Stimulated activated naive CD8-positive, alpha-beta T cell treated with anti-CD3 and anti-CD28 coated beads, Interleukin-15, Interleukin-2, amounts not matched to agents 100 ng/mL and 50 ng/mL, for 24 hours (primary cell): Measurements from ENCODE around the gene GPBAR1.

Experiments used
- H3K27ac Mint-ChIP-seq: one replicate; pipeline ENCODE4 v1.8.0; 2021; ENCODE audit warnings: mild to moderate bottlenecking, mixed read lengths
- H3K27me3 Mint-ChIP-seq: one replicate; pipeline ENCODE4 v1.8.0; 2021; ENCODE audit warnings: mixed read lengths
- H3K36me3 Mint-ChIP-seq: one replicate; pipeline ENCODE4 v1.8.0; 2021; ENCODE audit warnings: low read depth, mixed read lengths
- H3K4me1 Mint-ChIP-seq: one replicate; pipeline ENCODE4 v1.8.0; 2021; ENCODE audit warnings: low read depth, mixed read lengths
- H3K4me3 Mint-ChIP-seq: one replicate; pipeline ENCODE4 v1.8.0; 2021; ENCODE audit warnings: mild to moderate bottlenecking, mixed read lengths
- H3K9me3 Mint-ChIP-seq: one replicate; pipeline ENCODE4 v1.8.0; 2021; ENCODE audit warnings: mixed read lengths

The GPBAR1 gene

DNA sequence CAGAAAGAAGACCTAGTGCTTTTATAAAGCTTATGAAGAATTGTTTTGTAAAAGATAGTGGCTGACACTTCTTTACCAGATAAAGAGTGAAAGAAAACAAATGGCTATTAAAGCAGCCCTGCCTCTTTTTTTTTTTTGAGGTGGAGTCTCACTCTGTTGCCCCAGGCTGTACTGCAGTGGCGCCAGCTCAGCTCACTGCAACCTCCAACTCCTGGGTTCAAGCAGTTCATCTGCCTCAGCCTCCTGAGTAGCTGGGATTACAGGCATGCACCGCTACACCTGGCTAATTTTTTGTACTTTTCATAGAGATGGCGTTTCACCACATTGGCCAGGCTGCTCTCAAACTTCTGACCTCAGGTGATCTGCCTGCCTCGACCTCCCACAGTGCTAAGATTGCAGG lies 31.0 kb upstream of the GPBAR1 start:
- Mint-ChIP-seq H3K27ac (peak overlapping the region; percentile 90), H3K4me1 (peaks cover 85% of the 10 kb centered on the region), H3K36me3 (peaks cover 84% of the 10 kb centered on the region), H3K27me3 (no peaks in the 10 kb centered on the region), H3K4me3 (peak overlapping the region; percentile 48), H3K9me3 (no peaks in the 10 kb centered on the region)

DNA sequence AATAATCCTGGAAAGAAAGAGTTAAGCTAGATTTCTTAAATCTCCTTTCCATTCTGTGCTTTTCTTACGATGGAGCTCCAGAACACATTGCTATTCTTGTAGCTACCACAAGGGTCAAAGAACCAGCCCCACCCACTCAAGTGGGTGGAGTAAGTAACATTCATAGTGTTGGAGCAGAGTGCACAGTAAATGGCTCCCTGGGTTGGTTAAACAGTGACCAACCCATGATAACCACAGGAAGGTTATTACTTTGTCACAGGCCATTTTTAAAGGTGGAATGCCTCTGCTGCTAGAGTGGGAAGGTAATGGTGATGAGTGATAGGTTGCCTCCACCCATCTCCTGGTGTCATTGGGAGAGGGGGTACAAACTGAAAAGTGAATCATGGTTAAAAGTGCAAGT lies 29.9 kb upstream of the GPBAR1 start:
- H3K36me3 Mint-ChIP-seq: peaks cover 82% of the 10 kb centered on the region
- no peaks in the 10 kb centered on the region for H3K27me3 Mint-ChIP-seq
- H3K4me1 Mint-ChIP-seq: peaks cover 75% of the 10 kb centered on the region
- peak overlapping the region; percentile 90 for H3K27ac Mint-ChIP-seq
- H3K9me3 Mint-ChIP-seq: no peaks in the 10 kb centered on the region
- peak overlapping the region; percentile 68 for H3K4me3 Mint-ChIP-seq

DNA sequence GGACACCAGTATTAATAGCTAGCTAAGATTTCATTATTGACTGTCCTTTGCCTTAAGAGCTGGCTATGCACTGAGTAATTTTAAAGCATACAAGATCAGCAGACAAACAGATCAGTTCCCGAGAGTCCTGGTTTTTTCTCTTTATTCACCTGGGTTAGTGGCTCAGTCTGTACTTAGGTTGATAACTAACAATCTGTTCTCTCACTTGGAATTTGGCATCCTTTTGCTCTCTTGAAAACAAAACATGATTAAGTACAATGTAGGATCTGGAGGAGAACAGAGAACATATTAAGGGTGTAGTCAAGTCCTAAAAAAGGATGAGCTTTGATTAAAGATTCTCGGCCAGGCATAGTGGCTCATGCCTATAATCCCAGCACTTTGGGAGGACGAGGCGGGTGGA lies 27.3 kb upstream of the GPBAR1 start:
- H3K4me1 Mint-ChIP-seq: peaks cover 51% of the 10 kb centered on the region
- H3K36me3 Mint-ChIP-seq: peaks cover 80% of the 10 kb centered on the region
- H3K4me3 Mint-ChIP-seq: no peak overlapping the region
- no peaks in the 10 kb centered on the region for H3K27me3 Mint-ChIP-seq
- no peaks in the 10 kb centered on the region for H3K9me3 Mint-ChIP-seq
- H3K27ac Mint-ChIP-seq: peak overlapping the region; percentile 74

DNA sequence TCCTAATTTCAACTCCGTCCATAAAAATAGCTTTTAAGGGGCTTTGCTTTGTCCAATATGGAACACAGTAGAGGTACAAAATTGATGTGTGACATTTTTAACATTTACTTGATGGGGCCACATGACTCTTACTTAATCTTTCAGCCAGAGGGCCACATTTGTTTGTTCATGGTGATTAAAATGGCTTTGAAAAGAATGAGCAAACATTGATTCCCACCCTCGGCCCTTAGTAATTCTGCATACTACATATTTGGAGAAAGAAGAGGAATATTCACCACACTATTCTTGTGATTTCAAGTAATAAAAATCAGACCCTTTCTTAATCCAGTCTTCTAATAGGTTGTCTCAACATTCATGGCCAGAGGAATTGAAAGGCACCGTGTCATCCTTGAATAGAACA lies 26.3 kb upstream of the GPBAR1 start:
- Mint-ChIP-seq H3K27ac (peak overlapping the region; percentile 65), H3K4me1 (peaks cover 43% of the 10 kb centered on the region), H3K9me3 (no peaks in the 10 kb centered on the region), H3K36me3 (peaks cover 82% of the 10 kb centered on the region), H3K4me3 (no peak overlapping the region), H3K27me3 (no peaks in the 10 kb centered on the region)

DNA sequence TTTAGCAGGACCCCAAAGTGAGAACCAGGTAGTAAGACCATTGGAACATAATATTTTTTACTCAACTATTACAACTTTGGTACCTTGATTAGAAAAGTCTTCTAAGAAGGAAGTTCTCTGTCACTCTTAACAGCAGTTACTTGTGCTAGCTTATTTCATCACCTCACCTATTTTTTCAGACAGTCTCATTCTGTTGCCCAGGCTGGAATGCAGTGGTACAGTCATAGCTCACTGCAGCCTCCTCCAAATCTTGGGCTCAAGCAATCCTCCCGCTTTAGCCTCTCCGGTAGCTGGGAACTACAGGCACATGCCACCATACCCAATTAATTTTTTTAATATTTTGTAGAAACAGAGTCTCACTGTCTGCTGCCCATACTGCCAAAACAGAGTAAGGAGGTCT lies 25.8 kb upstream of the GPBAR1 start:
- peak overlapping the region; percentile 65 for H3K27ac Mint-ChIP-seq
- no peak overlapping the region for H3K4me3 Mint-ChIP-seq
- H3K36me3 Mint-ChIP-seq: peaks cover 86% of the 10 kb centered on the region
- H3K27me3 Mint-ChIP-seq: no peaks in the 10 kb centered on the region
- peaks cover 38% of the 10 kb centered on the region for H3K4me1 Mint-ChIP-seq
- no peaks in the 10 kb centered on the region for H3K9me3 Mint-ChIP-seq

DNA sequence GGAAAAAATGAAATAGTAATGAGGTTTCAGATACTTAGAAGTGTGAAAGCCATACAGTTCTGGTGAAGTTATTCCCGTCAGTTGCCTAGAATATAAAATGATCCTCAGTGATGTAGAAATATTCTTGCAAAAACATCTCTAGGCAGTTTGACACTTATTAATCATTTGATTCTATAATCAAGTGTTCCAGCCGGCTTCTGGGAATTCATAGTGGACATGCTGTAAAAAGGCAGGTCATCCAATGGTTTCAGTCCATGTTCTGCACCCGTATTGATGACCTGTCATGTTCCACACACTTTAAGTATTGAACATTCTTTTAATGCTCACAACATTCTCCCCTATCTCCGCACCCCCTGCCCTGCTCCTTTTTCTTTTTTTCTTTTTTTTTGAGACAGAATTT lies 24.0 kb upstream of the GPBAR1 start:
- no peaks in the 10 kb centered on the region for H3K9me3 Mint-ChIP-seq
- H3K27ac Mint-ChIP-seq: no peak overlapping the region
- H3K27me3 Mint-ChIP-seq: no peaks in the 10 kb centered on the region
- H3K4me3 Mint-ChIP-seq: no peak overlapping the region
- peaks cover 31% of the 10 kb centered on the region for H3K4me1 Mint-ChIP-seq
- peaks cover 86% of the 10 kb centered on the region for H3K36me3 Mint-ChIP-seq

DNA sequence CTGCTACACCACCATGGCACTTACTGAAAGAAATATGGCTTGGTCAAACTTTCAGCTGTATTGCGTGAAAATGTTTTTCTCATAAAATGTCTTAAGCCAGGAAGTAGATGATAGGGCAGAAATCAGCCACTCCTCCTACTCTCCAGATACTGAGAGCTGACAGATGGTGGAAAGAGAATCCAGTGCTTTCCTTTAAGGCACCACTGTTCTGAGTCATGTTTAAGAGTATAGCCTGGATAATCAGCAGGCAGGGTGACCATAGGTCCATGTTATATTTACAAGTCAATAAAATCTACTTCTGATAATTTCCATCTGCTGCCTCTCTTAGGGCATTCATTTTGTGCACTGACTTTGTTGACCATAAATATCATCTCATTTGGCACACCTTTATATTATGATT lies 21.9 kb upstream of the GPBAR1 start:
- Mint-ChIP-seq H3K9me3 (no peaks in the 10 kb centered on the region), H3K27me3 (no peaks in the 10 kb centered on the region), H3K27ac (no peak overlapping the region), H3K4me1 (peaks cover 30% of the 10 kb centered on the region), H3K36me3 (peaks cover 92% of the 10 kb centered on the region), H3K4me3 (no peak overlapping the region)

DNA sequence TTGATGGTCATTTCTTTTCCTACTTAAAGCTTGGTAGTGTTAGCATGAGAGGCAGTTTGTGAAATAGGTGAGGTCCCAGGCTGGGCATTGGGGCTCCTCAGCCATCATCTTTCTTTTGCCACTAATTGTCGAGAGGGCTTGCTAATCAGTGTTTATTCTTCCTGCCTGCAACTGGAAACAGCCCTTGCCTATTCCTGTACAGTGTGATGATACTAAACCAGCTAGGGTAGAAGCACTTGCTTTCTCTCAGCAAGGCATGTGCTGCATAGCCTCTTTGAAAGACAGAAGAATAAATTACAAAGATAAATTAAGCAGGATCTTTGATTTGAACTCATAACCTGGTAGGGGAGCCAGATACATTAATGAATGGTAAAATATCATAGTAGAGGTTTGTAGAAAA lies 16.6 kb upstream of the GPBAR1 start:
- Mint-ChIP-seq H3K4me3 (no peak overlapping the region), H3K27ac (peak overlapping the region; percentile 83), H3K27me3 (no peaks in the 10 kb centered on the region), H3K9me3 (no peaks in the 10 kb centered on the region), H3K36me3 (peaks cover 94% of the 10 kb centered on the region), H3K4me1 (peaks cover 39% of the 10 kb centered on the region)

DNA sequence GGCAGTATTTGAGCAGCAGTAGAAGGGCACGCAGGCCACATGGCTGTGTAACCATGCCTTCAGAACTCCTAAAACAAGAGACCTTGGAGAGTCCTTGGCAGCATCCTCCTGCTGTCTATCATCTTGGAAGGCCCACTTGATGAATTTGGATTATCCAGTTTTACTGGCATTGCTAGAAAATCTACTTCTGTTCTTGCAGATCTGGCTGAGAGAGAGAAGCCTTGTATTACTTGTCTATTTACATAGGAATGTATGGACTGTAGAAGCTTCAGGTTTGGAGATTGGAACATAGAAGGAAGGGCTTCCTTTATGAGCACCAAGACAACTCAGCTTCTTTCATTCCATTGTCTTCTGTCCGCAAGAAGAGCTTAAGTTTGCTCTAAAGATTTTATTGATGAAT lies 16.1 kb upstream of the GPBAR1 start:
- Mint-ChIP-seq H3K36me3 (peaks cover 94% of the 10 kb centered on the region), H3K9me3 (no peaks in the 10 kb centered on the region), H3K27ac (peak overlapping the region; percentile 83), H3K27me3 (no peaks in the 10 kb centered on the region), H3K4me1 (peaks cover 39% of the 10 kb centered on the region), H3K4me3 (no peak overlapping the region)

DNA sequence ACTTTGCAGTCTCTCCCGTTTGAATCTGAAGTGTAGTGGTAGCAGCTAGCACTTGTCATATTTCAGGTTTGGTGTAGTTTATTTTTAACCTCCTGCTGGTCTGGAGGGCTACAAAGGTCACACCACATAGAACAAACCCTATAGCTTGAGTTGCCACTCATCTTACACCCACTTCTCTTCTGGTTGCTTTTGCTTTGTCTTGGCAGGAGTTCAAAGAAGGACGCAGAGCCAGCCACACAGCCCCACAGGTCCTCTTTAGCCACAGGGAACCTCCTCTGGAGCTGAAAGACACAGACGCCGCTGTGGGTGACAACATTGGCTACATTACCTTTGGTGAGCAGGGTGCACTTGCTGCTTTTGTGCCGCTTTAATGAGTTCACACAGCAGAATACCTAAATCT lies 15.6 kb upstream of the GPBAR1 start:
- no peaks in the 10 kb centered on the region for H3K9me3 Mint-ChIP-seq
- peaks cover 37% of the 10 kb centered on the region for H3K4me1 Mint-ChIP-seq
- peaks cover 94% of the 10 kb centered on the region for H3K36me3 Mint-ChIP-seq
- H3K4me3 Mint-ChIP-seq: no peak overlapping the region
- peak overlapping the region; percentile 83 for H3K27ac Mint-ChIP-seq
- H3K27me3 Mint-ChIP-seq: no peaks in the 10 kb centered on the region

DNA sequence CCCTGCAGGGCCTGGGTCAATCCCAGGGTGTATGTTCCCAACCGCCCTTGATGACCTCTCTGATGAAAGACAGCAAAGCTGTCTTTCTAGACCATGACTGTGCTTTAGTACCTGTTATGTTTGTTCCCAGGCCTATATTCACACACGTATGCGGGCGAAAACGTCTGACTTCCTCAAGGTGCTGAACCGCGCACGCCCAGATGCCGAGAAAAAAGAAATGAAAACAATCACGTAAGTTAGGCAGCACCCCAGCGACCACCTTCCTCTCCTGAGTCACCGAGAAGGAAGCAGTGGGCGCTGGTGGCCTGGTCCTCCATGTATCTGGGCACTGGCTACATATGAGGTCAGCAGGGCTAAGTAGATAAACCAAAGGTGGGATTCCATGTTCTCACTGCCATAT lies 11.1 kb upstream of the GPBAR1 start:
- H3K27ac Mint-ChIP-seq: no peak overlapping the region
- H3K27me3 Mint-ChIP-seq: no peaks in the 10 kb centered on the region
- H3K4me3 Mint-ChIP-seq: no peak overlapping the region
- H3K9me3 Mint-ChIP-seq: no peaks in the 10 kb centered on the region
- peaks cover 88% of the 10 kb centered on the region for H3K36me3 Mint-ChIP-seq
- H3K4me1 Mint-ChIP-seq: peaks cover 41% of the 10 kb centered on the region

DNA sequence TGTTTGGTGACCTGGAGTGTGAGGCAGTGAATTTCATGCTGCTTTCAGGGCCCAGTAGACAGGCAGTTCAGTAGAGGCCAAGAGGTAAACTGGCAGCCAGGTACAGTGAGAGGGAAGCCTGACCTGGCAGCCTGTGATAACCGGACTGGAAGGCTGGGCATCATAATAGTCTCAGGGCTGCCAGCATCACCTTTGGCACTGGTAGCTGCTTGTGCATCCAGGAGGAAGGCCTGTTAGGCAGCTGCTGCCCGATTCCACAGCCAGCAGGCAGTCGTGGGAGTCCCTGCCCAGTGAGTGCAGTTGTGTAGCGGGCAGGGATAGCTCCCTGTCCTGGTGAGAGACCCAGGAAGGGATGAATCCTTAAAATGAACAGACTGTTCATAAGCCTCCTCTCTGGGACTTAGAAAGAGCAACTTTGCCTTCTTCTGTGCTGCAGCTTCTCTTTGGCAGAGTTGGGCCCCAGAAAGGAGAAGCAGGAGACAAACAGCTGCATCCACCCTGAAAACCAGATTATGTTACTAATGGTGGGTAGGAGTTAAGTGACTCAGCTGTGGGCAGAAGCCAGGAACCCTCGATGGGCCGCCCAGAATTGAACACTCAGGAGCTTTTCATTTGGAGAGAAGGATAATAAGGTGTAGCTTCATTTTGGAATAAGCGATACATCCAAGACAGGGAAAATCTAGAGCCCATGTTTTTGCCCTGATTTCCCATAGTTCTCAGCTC lies 8.1 kb upstream of the GPBAR1 start:
- Mint-ChIP-seq H3K9me3 (no peaks in the 10 kb centered on the region), H3K36me3 (peaks cover 75% of the 10 kb centered on the region), H3K4me3 (no peak overlapping the region), H3K27ac (peak overlapping the region; percentile 65), H3K4me1 (peaks cover 54% of the 10 kb centered on the region), H3K27me3 (no peaks in the 10 kb centered on the region)

DNA sequence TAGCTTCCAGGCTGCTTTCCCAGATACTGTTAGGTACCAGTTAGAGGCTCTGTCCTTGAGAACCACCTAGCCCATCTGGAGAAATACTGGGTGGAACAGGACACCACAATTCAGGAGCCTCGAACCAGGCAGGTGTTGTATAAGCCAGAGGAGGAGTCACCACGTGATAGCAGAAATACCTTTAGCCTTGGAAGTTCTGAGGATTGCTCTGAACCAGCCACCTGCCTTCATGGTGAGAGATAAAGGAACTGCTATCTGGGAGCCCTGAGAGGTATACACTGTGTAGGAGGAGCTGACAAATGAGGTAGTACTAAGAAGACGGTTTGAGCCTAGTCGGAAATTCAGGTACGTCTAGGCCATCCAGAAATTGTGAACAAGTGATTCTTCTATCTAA lies 7.6 kb upstream of the GPBAR1 start:
- H3K4me3 Mint-ChIP-seq: no peak overlapping the region
- peaks cover 71% of the 10 kb centered on the region for H3K36me3 Mint-ChIP-seq
- H3K9me3 Mint-ChIP-seq: no peaks in the 10 kb centered on the region
- peaks cover 57% of the 10 kb centered on the region for H3K4me1 Mint-ChIP-seq
- H3K27ac Mint-ChIP-seq: peak overlapping the region; percentile 41
- no peaks in the 10 kb centered on the region for H3K27me3 Mint-ChIP-seq

DNA sequence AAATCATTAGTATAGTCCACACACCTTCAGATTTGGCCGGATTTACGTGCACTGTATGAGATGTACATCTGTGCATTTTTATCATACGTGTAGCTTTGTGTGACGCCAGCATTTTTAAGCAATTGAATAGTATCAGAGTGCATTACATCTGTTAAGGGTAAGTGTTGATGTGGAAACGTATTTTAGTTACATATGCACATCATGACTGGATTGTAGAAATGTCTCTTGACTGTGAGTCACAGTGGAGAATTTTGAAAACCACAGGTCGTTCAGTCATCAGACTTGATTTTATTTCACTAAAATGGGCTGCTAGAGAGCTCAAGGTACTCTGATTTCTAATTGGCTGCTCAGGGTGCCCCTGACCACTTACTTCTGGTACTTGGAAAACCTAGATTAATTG lies 5.4 kb upstream of the GPBAR1 start:
- Mint-ChIP-seq H3K9me3 (no peaks in the 10 kb centered on the region), H3K36me3 (peaks cover 51% of the 10 kb centered on the region), H3K4me1 (peaks cover 71% of the 10 kb centered on the region), H3K4me3 (no peak overlapping the region), H3K27me3 (no peaks in the 10 kb centered on the region), H3K27ac (peak overlapping the region; percentile 61)

DNA sequence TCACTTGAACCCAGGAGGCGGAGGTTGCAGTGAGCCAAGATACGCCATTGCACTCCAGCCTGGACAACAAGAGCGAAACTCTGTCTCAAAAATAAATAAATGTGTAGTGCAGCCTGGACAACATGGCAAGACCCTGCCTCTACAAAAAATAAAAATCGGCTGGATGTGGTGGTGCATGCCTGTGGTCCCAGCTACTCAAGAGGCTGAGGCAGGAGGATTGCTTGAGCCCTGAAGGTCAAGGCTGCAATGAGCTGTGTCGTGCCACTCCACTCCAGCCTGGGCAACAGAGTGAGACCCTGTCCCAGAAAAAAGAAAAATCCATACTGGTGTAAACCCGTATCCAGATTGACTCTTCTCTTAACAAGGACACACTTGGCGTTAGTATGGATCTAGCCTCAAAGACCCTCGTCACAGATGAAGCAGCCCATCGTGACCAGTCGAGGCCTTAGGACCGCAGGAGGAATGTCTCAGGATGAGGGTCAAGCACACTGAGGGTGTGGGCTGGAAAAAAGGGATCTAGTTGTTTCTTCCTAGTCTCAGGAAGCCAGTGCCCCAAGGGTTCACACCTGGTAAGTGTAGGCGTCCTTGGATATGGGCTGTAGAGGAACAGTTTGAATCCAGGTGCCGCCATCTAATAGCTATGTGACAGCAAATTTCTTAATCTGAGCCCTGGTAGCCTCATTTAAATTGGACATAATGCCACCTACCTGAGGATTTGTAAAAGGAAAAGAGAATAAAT lies 4.0 kb upstream of the GPBAR1 start:
- Mint-ChIP-seq H3K27ac (peak overlapping the region; percentile 84), H3K4me3 (no peak overlapping the region), H3K9me3 (no peaks in the 10 kb centered on the region), H3K36me3 (peaks cover 40% of the 10 kb centered on the region), H3K27me3 (no peaks in the 10 kb centered on the region), H3K4me1 (peaks cover 69% of the 10 kb centered on the region)
